Right cardiac atrium (tissue), 5 donors: ENCODE data around the gene SEMA3A. TPM values are rescaled to one million over a fixed set of nuclear protein-coding genes. Genes with fewer than 3 reads are reported as not detected.
"Not testable (repeated sequence)": the region's sequence is repeated elsewhere in the genome, so short reads cannot be mapped to it uniquely, and the experiment has no call there.

Experiments
- ATAC-seq, 2 donors: fragments of 200-7000 bp; cut with Tn5 transposase; one replicate each; pipeline versions ENCODE4 v1.8.0 to v1.9.1; 2020; ENCODE audit warnings: moderate library complexity in 2 of 2, mild to moderate bottlenecking in 1 of 2
- DNase-seq, 3 donors: peaks; one replicate each; pipeline ENCODE4 v3.0.0-alpha.2; 2020
- H3K27ac ChIP-seq: one replicate; pipeline ENCODE4 v1.5.1; 2013; ENCODE audit warnings: mild to moderate bottlenecking, low read length, control low read depth, moderate library complexity
- H3K27me3 ChIP-seq: one replicate; pipeline ENCODE4 v1.6.1; 2013; ENCODE audit not compliant: control insufficient read depth, insufficient read depth
- H3K4me1 ChIP-seq: one replicate; pipeline ENCODE4 v1.6.1; 2013; ENCODE audit warnings: low read length; ENCODE audit not compliant: control insufficient read depth, insufficient read depth
- H3K4me3 ChIP-seq: one replicate; pipeline ENCODE4 v1.5.1; 2013; ENCODE audit warnings: low read length, control low read depth
- H3K9me3 ChIP-seq: one replicate; pipeline ENCODE4 v1.6.1; 2013; ENCODE audit warnings: low read length; ENCODE audit not compliant: control insufficient read depth
- WGBS: extraction: QIAGEN DNeasy Blood & Tissue Kit; methylation state at CpG from one replicate; pipeline ENCODE4 v1.1.7; 2013; 5-methylcytosine and 5-hydroxymethylcytosine counted together
- intact Hi-C, 4 donors: fragments of 100-400 bp; cut with DNase I; formaldehyde crosslinking; loops; one replicate each; pipeline versions ENCODE4 v1.11.0 to v1.14.0; 2022 to 2023
- long read RNA-seq, 4 donors: library from polyadenylated mRNA; unstranded; transcript quantifications; one replicate each; pipeline ENCODE4 v2.0.0, GENCODE V29; 2020 to 2021
- polyA plus RNA-seq: library from polyadenylated mRNA; stranded (reverse); fragments of 200-250 nt; gene quantifications from one replicate; pipeline ENCODE4 v1.2.3, GENCODE V29; 2013
- total RNA-seq, 4 donors: library from RNA; stranded (reverse); fragmentation: NEBNext Ultra II Directional; extraction: Animal tissue kit (Norgen Biotek cat#: 25700); gene quantifications; one replicate each; pipeline ENCODE4 v1.2.1, GENCODE V29; 2021
- donor health status: healthy with polysubstance abuse.
- donor health status: DM: no; HTN: yes; CAD: no.
- donor health status: DM: no; HTN: no; CAD: no.
- donor health status: DM: no; HTN: yes; CAD: no; lungs with severe emphysema.
- donor health status: DM: yes; HTN: yes; CAD: no.

Gene SEMA3A
- total RNA-seq (10 to 100 TPM in 2 of 4 donors, 1 to 10 TPM in 2; 7.4 to 22.4 (median 11.5) TPM), polyA plus RNA-seq (1.2 TPM)
- long read RNA-seq, donor 1, full-length matches to known transcripts = 6 of 11 reads
- long read RNA-seq, donor 1, partial matches to known transcripts = 1 of 11 reads
- long read RNA-seq, donor 1, other reads (novel, unspliced or antisense) = 4 of 11 reads
- long read RNA-seq, donor 2, full-length matches to known transcripts = 1 of 2 reads
- long read RNA-seq, donor 2, partial matches to known transcripts = 1 of 2 reads
- long read RNA-seq, donor 2, other reads (novel, unspliced or antisense) = 0 of 2 reads
- long read RNA-seq, donor 3, full-length matches to known transcripts = 22 of 39 reads
- long read RNA-seq, donor 3, partial matches to known transcripts = 4 of 39 reads
- long read RNA-seq, donor 3, other reads (novel, unspliced or antisense) = 13 of 39 reads
- long read RNA-seq, donor 4 = 0 reads

- H3K9me3 ChIP-seq = no peaks in the 10 kb centered on the region
- DNase-seq = peak; percentile 20 to 42 (median 38)
- intact Hi-C loops = loop anchor here in 1 of 4 donors (10.0 kb wide), 1 partner anchor 120 kb away; no protein-coding TSS in a partner anchor
- WGBS = under 1% methylated on average over 15 of the region's 15 CpGs
- H3K4me3 ChIP-seq = peak within 1 kb of the TSS; percentile 63
- peak within 1 kb of the TSS; percentile 44 for H3K27ac ChIP-seq
- ATAC-seq = peak; percentile 89 to 94
- no peaks in the 10 kb centered on the region for H3K27me3 ChIP-seq
- no peaks in the 10 kb centered on the region for H3K4me1 ChIP-seq
These were observed at the start of gene SEMA3A for GRCh38 chr7:84194484-84195271. TSS of gene SEMA3A (minus strand) at chr7:84194789. CDS start at chr7:84194586, 203 bp downstream.

- WGBS = 86% methylated on average over 6 of the region's 6 CpGs
- H3K9me3 ChIP-seq, DNase-seq, H3K4me1 ChIP-seq, H3K27me3 ChIP-seq, intact Hi-C loops, ATAC-seq, H3K4me3 ChIP-seq, H3K27ac ChIP-seq: not testable (repeated sequence)
These were observed 48.4 kb upstream of the SEMA3A start for GRCh38 chr7:84243037-84243436.

GRCh38 chr7:84238596-84238995 lies 44.0 kb upstream of the SEMA3A start:
- DNase-seq = no peak
- Histone ChIP-seq H3K4me1 (no peaks in the 10 kb centered on the region), H3K9me3 (no peaks in the 10 kb centered on the region), H3K27me3 (no peaks in the 10 kb centered on the region), H3K27ac (no peak overlapping the region), H3K4me3 (no peak overlapping the region)
- intact Hi-C loops = no loop called here
- ATAC-seq = no peak
- WGBS = 94% methylated on average over 6 of the region's 6 CpGs

- DNase-seq = no peak
- no peaks in the 10 kb centered on the region for H3K4me1 ChIP-seq
- no peak overlapping the region for H3K27ac ChIP-seq
- no peak for ATAC-seq
- no peaks in the 10 kb centered on the region for H3K27me3 ChIP-seq
- intact Hi-C loops = no loop called here
- H3K9me3 ChIP-seq = no peaks in the 10 kb centered on the region
- H3K4me3 ChIP-seq = no peak overlapping the region
- WGBS = 83% methylated on average over 1 of the region's 1 CpG
These were observed 43.1 kb upstream of the SEMA3A start for GRCh38 chr7:84237533-84238173.

DNA sequence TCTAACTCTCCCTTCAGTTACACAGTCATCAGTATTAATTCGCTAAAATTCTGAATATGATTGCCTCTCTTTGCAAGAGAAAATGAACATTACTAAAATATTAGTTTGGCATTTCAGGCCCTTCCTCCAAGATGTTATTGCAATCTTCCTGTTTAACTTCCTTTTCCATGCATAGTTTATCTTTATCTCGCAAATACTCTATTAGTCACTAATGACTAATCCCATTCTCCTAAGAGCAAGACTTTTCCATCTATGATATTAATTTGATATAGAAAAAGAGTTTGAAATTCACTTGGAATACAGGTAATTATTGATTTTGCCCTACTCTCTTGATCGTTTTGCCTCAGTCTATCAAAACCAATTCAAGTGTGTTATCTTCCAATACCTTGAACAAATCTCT lies 41.8 kb upstream of the SEMA3A start:
- Histone ChIP-seq H3K4me3 (no peak overlapping the region), H3K27me3 (no peaks in the 10 kb centered on the region), H3K27ac (no peak overlapping the region), H3K4me1 (no peaks in the 10 kb centered on the region), H3K9me3 (no peaks in the 10 kb centered on the region)
- intact Hi-C loops = no loop called here
- ATAC-seq = no peak
- DNase-seq = no peak
- WGBS = 71% methylated on average over 3 of the region's 3 CpGs

GRCh38 chr7:84232646-84233045 lies 38.1 kb upstream of the SEMA3A start:
- H3K27me3 ChIP-seq = no peaks in the 10 kb centered on the region
- intact Hi-C loops = no loop called here
- no peak for DNase-seq
- WGBS = 31% methylated on average over 1 of the region's 1 CpG
- H3K9me3 ChIP-seq = no peaks in the 10 kb centered on the region
- H3K27ac ChIP-seq = no peak overlapping the region
- H3K4me3 ChIP-seq = no peak overlapping the region
- H3K4me1 ChIP-seq = no peaks in the 10 kb centered on the region
- no peak for ATAC-seq

- Histone ChIP-seq H3K27ac (no peak overlapping the region), H3K27me3 (no peaks in the 10 kb centered on the region), H3K4me3 (no peak overlapping the region), H3K4me1 (no peaks in the 10 kb centered on the region), H3K9me3 (no peaks in the 10 kb centered on the region)
- no peak for DNase-seq
- ATAC-seq = no peak
- intact Hi-C loops = no loop called here
These were observed 36.6 kb upstream of the SEMA3A start for GRCh38 chr7:84231157-84231556.

DNA sequence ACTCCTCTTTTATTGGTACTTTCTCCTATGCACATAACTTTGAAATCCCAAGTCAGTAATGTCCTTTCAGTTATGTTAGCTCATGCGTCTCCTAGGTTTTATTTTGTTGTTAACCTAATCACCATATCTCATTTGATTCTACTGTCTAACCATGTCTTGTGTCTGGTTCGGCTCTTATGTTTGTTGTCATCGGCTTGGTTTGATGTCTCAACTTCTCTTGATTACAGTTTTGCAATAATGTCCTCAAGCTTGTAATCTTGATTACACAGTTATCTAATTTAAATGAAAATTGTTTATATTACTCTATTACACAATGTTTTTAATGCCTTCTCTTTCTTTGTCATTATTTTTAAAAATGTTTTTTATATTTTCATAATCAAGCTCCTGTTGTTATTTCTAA lies 35.9 kb upstream of the SEMA3A start:
- Histone ChIP-seq H3K27me3 (no peaks in the 10 kb centered on the region), H3K9me3 (no peaks in the 10 kb centered on the region), H3K4me1 (no peaks in the 10 kb centered on the region), H3K4me3 (no peak overlapping the region), H3K27ac (no peak overlapping the region)
- WGBS = 88% methylated on average over 3 of the region's 3 CpGs
- DNase-seq = no peak
- ATAC-seq = no peak
- intact Hi-C loops = no loop called here

GRCh38 chr7:84228526-84228925 lies 33.9 kb upstream of the SEMA3A start:
- ATAC-seq = no peak
- DNase-seq = no peak
- H3K9me3 ChIP-seq = no peaks in the 10 kb centered on the region
- WGBS = 63% methylated on average over 2 of the region's 2 CpGs
- no peaks in the 10 kb centered on the region for H3K4me1 ChIP-seq
- no peaks in the 10 kb centered on the region for H3K27me3 ChIP-seq
- no peak overlapping the region for H3K4me3 ChIP-seq
- intact Hi-C loops = no loop called here
- H3K27ac ChIP-seq = no peak overlapping the region

GRCh38 chr7:84226759-84227158 lies 32.2 kb upstream of the SEMA3A start:
- no peaks in the 10 kb centered on the region for H3K4me1 ChIP-seq
- H3K27ac ChIP-seq = no peak overlapping the region
- ATAC-seq (no peak), DNase-seq (no peak)
- WGBS = 94% methylated on average over 2 of the region's 2 CpGs
- no peaks in the 10 kb centered on the region for H3K9me3 ChIP-seq
- H3K4me3 ChIP-seq = no peak overlapping the region
- intact Hi-C loops = no loop called here
- no peaks in the 10 kb centered on the region for H3K27me3 ChIP-seq

- H3K4me3 ChIP-seq = no peak overlapping the region
- DNase-seq (no peak), ATAC-seq (no peak)
- WGBS = 82% methylated on average over 2 of the region's 2 CpGs
- no peak overlapping the region for H3K27ac ChIP-seq
- H3K9me3 ChIP-seq = no peaks in the 10 kb centered on the region
- intact Hi-C loops = no loop called here
- no peaks in the 10 kb centered on the region for H3K4me1 ChIP-seq
- no peaks in the 10 kb centered on the region for H3K27me3 ChIP-seq
These were observed 29.9 kb upstream of the SEMA3A start for GRCh38 chr7:84224505-84224904.
